Measurements from ENCODE around the gene MOV10L1. TPM values are rescaled to one million over a fixed set of nuclear protein-coding genes. Genes with fewer than 3 reads are reported as not detected.
A peak's percentile ranks its signal among the peaks of the same experiment; 100 is the strongest.

MOV10L1 gene
- total and polyA plus RNA-seq, 9 donors: 0.94 to 6.3 (median 2.0) TPM

GRCh38 chr22:50182176-50183081, 92.6 kb downstream of the MOV10L1 start:
- no peak overlapping the region for H3K27ac ChIP-seq
- 85 to 87% (median 87%) methylated on average over 28 to 31 of the region's 31 CpGs for WGBS, 3 donors
- TF ChIP-seq EP300 (IDR thresholded peaks at IDR 0.05): no peak
- TF ChIP-seq POLR2A (IDR thresholded peaks at IDR 0.05): no peak
- TF ChIP-seq CTCF (IDR thresholded peaks at IDR 0.05): no peak
- peaks cover 9% of the 10 kb centered on the region for H3K4me1 ChIP-seq (ENCODE audit: insufficient read depth)
- no peaks in the 10 kb centered on the region for H3K9me3 ChIP-seq
- H3K27me3 ChIP-seq: no peaks in the 10 kb centered on the region
- no peak overlapping the region for H3K4me3 ChIP-seq
- H3K36me3 ChIP-seq: no peaks in the 10 kb centered on the region
- intact Hi-C loops (cut with DNase I): no loop called here
- peak; percentile 12 to 47 (median 43) for DNase-seq

- WGBS, 3 donors: 81 to 84% (median 82%) methylated on average over 19 of the region's 19 CpGs
- no peaks in the 10 kb centered on the region for H3K36me3 ChIP-seq
- H3K27ac ChIP-seq: peak overlapping the region in 1 of 2 donors; percentile 0
- DNase-seq: peak in 4 of 5 donors; percentile 21 to 49 (median 44)
- intact Hi-C loops (cut with DNase I): no loop called here
- TF ChIP-seq POLR2A (IDR thresholded peaks at IDR 0.05) (no peak), EP300 (IDR thresholded peaks at IDR 0.05) (no peak), CTCF (IDR thresholded peaks at IDR 0.05) (no peak)
- H3K9me3 ChIP-seq: no peaks in the 10 kb centered on the region
- H3K4me3 ChIP-seq: no peak overlapping the region
- no peaks in the 10 kb centered on the region for H3K27me3 ChIP-seq
- H3K4me1 ChIP-seq (ENCODE audit: insufficient read depth): peaks cover 9% of the 10 kb centered on the region
Measured at GRCh38 chr22:50183141-50183971, 93.5 kb downstream of the MOV10L1 start.

- no peak for TF ChIP-seq CTCF (IDR thresholded peaks at IDR 0.05)
- TF ChIP-seq EP300 (IDR thresholded peaks at IDR 0.05): no peak
- TF ChIP-seq POLR2A (IDR thresholded peaks at IDR 0.05): no peak
- peak overlapping the region; percentile 64 for H3K4me3 ChIP-seq
- DNase-seq: peak; percentile 79 to 88 (median 84)
- H3K36me3 ChIP-seq: no peaks in the 10 kb centered on the region
- WGBS, 3 donors: 18 to 20% (median 19%) methylated on average over 13 to 32 of the region's 32 CpGs
- no peaks in the 10 kb centered on the region for H3K27me3 ChIP-seq
- intact Hi-C loops (cut with DNase I): no loop called here
- no peaks in the 10 kb centered on the region for H3K9me3 ChIP-seq
- H3K27ac ChIP-seq: peak overlapping the region in 1 of 2 donors; percentile 0
- H3K4me1 ChIP-seq (ENCODE audit: insufficient read depth): peaks cover 9% of the 10 kb centered on the region
Measured at GRCh38 chr22:50184004-50184901, 94.4 kb downstream of the MOV10L1 start.
